Central memory CD4-positive, alpha-beta T cell (primary cell): Measurements from ENCODE around the gene CPA2.

ENCODE experiments used
- DNase-seq: peaks from one replicate; pipeline ENCODE4 v3.0.0; 2022

The CPA2 gene

GRCh38 chr7:130286881-130287280 is 20.2 kb downstream of the CPA2 start:
- no peak for DNase-seq

- DNase-seq, result no peak
These were observed 21.5 kb downstream of the CPA2 start for GRCh38 chr7:130288168-130288567.

- DNase-seq, result no peak
These were observed 22.2 kb downstream of the CPA2 start for GRCh38 chr7:130288829-130289228.

GRCh38 chr7:130289478-130289877 is 22.8 kb downstream of the CPA2 start:
- no peak for DNase-seq

GRCh38 chr7:130290745-130291144 is 24.1 kb downstream of the CPA2 start:
- no peak for DNase-seq

- DNase-seq, result no peak
These were observed 26.1 kb downstream of the CPA2 start, which contains the start of gene CPA4 for GRCh38 chr7:130292682-130293257. Gene CPA4 (plus strand): TSS chr7:130293161. CDS start chr7:130293181, 20 bp downstream.

GRCh38 chr7:130293521-130293920 is 26.9 kb downstream of the CPA2 start:
- DNase-seq, result no peak

GRCh38 chr7:130294314-130294713 is 27.7 kb downstream of the CPA2 start:
- no peak for DNase-seq

- DNase-seq, result no peak
These were observed 29.7 kb downstream of the CPA2 start for GRCh38 chr7:130296221-130296951.

- no peak for DNase-seq
These were observed 31.2 kb downstream of the CPA2 start for GRCh38 chr7:130297628-130298543.

- no peak for DNase-seq
These were observed 32.1 kb downstream of the CPA2 start for GRCh38 chr7:130298544-130299326.

- no peak for DNase-seq
These were observed 33.2 kb downstream of the CPA2 start for GRCh38 chr7:130299866-130300265.

- no peak for DNase-seq
These were observed 34.9 kb downstream of the CPA2 start for GRCh38 chr7:130301501-130302020.

GRCh38 chr7:130302649-130303048 is 36.0 kb downstream of the CPA2 start:
- DNase-seq, result no peak

- DNase-seq, result no peak
These were observed 36.5 kb downstream of the CPA2 start for GRCh38 chr7:130303127-130303526.

GRCh38 chr7:130303551-130303950 is 36.9 kb downstream of the CPA2 start:
- no peak for DNase-seq

GRCh38 chr7:130303982-130304381 is 37.3 kb downstream of the CPA2 start:
- no peak for DNase-seq

GRCh38 chr7:130304878-130305277 is 38.2 kb downstream of the CPA2 start:
- DNase-seq, result no peak

GRCh38 chr7:130305433-130306042 is 38.9 kb downstream of the CPA2 start:
- DNase-seq, result no peak

- DNase-seq, result no peak
These were observed 43.3 kb downstream of the CPA2 start for GRCh38 chr7:130309986-130310385.

GRCh38 chr7:130314305-130314704 is 47.6 kb downstream of the CPA2 start:
- DNase-seq, result no peak

- no peak for DNase-seq
These were observed 52.9 kb downstream of the CPA2 start for GRCh38 chr7:130319541-130319940.
